ENCODE measurements around the gene STMN3.
A peak's percentile ranks its signal among the peaks of the same experiment; 100 is the strongest.
"Not testable (repeated sequence)": the region's sequence is repeated elsewhere in the genome, so short reads cannot be mapped to it uniquely, and the experiment has no call there.

STMN3 gene

DNA sequence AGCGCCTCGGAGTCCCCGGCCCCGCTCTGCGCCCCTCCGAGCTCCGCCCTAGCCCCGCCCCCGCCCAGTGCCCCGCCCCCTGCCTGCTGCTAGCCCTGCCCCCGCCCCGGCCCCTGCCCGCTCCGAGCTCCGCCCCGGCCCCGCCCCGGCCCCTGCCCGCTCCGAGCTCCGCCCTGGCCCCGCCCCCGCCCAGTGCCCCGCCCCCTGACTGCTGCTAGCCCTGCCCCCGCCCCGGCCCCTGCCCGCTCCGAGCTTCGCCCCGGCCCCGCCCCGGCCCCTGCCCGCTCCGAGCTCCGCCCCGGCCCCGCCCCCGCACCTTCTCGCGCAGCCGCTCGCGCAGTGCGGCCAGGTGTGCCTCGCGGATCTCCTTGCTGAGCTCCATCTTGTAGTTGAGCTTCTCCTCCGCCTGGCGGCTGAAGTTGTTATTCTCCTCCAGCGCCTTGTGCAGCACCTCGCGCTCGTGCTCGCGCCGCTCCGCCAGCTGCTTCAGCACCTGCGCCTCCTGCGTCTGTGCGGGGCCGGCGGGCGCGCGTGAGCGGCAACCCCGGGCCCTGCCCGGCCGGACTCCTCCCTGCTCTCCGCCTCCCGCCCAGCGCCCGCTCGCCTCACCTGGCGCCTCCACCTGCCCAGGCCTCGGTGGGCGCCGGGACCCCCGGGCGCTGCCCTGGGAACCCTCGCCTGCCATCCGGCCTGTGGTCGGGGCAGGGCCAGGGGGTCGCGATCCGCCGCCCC, 11.3 kb downstream of the STMN3 start:
- no peak for DNase-seq (ENCODE audit: low read depth)
- peak overlapping the region; percentile 51 for H3K4me3 ChIP-seq (ENCODE audit: low read depth, low read length)

DNA sequence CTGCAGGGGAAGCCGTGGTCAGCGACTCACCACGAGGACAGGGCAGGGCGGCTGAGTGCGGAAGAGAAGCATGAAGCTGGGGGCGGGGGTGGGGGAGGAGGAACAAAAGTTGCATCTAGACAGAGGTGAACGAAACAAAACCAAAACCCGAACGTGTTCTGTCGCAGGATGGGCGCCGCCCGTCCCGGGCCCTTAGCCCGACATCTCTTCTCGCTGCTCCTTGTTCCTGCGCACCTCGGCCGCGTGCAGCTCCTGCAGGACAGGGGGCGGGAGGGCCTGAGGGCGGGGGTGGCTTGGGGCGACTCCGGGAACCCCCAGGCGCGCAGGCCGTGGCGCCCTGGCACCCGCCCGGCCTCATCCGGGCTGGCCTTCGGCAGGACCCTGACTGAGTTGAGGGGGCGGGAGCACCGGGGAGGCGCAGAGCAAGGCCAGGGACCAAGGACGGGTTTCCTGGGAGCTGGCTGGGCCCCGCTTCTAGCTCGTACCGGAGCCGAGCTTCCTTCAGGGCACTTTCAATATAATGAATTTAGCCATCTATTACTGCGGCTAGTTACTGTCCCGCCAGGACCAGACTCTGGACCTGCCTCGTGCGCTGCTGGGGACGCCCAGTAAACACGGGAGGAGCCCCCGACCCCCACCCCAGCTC, 12.0 kb downstream of the STMN3 start:
- no peak for DNase-seq (ENCODE audit: low read depth)

DNA sequence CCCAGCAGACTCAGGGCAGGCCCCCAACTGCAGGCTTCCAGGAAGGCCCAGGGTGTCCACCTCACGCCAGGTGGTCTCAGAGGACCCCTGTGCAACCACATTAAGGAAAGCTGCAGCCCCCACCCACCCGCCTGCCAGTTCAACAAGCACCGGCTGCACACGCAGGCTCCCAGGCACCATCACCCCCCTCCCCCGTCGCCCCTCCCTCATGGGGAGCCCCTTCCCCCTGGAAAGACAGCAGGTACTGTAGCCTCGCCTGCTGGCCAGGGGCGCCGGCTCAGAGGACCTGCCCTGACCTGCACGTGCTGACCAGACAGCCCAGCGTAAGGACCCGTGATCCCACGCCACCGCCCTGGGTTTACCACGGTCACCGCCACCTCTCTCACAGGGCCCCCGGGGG, 12.5 kb downstream of the STMN3 start:
- DNase-seq (ENCODE audit: low read depth); H3K4me3 ChIP-seq (ENCODE audit: low read depth, low read length): not testable (repeated sequence)

More for the DNA sequence above, 12.0 kb downstream of the STMN3 start:
- H3K4me3 ChIP-seq (ENCODE audit: low read depth, low read length) = peak overlapping the region; percentile 40

DNA sequence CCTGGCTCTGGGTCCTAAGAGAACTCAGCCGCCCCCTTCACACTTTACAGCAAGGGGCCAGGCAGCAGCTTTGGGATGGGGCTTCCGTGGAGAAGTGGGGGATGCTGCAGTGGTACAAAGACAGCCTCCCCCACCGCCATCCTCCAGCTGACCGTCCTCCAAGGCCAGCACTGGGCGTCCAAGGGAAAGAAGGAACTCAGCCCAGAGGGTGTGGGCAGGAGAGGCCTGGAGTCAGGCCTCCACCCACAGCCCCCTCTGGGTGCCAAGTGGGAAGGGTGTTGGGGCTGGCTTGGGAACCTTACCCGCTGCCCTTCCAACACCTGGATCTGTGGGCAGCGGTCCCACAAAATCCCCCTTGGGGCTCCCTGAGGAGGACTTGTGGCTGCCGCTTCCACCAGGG, 13.1 kb downstream of the STMN3 start:
- H3K4me3 ChIP-seq (ENCODE audit: low read depth, low read length) = no peak overlapping the region
- DNase-seq (ENCODE audit: low read depth) = no peak

DNA sequence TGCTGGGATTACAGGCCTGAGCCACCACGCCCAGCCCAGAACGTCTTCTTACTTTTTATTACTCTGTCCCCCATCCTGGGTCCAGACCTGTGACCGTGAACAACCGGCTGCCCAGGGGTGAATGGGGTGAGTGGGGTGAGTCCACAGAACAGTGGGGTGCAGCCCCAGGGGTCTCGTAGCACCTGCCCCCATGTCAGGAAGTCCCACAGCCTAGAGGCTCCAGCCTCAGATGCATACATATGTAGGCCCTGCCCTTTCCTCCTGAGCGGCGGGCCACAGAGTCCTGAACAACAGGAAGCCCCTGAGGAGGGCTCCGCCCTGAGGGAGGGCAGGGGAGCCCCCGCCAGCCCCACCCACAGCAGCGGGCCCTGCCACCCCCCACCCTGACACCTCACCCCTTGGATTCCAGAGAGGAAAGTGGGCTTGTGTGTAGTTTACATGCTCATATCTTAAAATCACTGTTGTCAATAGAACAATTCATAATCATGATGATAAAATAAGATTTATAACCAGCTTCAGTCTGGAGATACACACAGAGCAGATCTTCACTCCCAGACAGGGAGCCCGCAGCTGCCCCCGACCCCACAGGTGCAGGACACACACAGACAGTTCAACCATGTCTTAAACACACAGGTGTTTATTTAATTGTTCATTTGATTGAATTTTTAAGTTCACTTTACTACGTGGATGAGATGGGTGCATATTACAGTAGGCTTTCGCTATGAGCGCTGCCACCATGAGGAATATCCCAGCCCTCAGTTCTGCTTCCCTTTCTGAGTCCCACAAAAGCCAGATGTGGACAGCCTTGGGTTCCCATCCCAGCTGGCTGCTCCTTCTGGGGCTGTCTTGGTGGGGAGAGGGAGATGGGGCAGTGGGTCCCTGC, 13.9 kb downstream of the STMN3 start:
- DNase-seq (ENCODE audit: low read depth) = no peak
- no peak overlapping the region for H3K4me3 ChIP-seq (ENCODE audit: low read depth, low read length)

DNA sequence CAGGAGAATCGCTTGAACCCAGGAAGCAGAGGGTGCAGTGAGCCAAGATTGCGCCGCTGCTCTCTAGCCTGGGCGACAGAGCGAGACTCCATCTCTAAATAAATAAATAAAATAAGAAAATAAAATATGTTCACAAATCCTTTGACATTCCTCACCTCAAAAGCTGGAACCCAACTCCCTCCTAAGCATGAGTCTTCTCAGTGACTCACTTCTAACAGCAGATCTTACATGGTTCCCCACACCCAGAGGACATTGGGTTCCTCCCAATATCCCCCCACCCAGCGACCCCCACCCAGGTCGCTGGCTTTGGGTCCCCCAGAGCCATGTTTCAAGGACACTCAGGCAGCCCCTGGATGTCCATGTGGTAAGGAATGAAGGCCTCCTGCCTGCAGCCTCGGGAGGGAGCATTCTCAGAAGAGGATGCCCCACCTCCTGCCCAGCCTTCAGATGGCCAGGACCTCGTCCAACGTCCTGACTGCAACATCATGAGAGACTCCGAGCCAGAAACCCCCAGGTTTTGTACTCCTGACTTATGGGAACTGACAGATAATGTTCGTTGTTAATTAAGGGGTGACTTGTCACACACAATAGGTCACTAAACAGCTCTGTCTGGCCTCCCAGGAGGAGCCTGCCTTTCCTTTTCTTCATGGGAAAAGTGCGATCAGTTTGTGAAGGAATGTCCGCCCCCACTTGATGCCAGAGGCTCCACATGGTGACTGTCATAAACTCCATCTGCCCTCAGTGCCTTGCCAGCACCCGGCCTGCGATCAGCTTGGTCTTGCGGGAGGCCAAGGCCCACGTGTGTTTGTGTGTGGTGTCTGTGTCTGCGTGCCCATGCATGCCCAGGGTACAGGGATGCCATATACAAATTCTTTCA, 16.2 kb downstream of the STMN3 start:
- DNase-seq (ENCODE audit: low read depth) = no peak
- H3K4me3 ChIP-seq (ENCODE audit: low read depth, low read length) = no peak overlapping the region

DNA sequence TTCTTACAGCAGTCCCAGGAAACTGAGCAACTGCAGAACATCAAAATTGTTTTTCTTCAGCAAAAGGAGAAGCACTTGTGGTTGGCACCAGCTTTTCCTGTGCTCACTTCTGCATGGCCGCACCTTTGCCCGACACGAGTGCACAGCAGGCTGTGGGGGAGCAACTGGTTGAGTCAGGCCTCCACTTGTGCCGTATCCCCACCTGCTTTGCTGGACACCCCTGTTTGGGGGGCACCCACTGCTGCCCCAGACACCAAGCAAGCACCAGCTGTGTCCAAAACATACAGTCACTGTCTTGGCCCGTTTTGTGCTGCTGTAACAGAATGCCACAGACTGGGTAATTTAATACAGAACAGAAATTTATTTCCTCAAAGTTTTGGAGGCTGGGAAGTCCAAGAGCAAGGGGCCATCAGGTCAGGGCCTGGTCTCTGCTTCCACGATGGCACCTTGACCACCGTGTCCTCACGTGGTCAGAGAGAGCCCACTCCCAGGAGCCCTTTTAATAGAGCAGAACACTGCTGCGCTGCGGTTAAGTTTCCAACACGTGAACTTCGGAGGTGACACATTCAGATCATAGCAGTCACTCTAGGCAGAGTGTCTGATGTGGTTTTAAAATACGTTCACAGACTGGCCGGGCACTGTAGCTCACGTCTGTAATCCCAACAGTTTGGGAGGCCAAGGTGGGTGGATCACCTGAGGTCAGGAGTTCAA, 17.6 kb downstream of the STMN3 start:
- H3K4me3 ChIP-seq (ENCODE audit: low read depth, low read length) = no peak overlapping the region

DNA sequence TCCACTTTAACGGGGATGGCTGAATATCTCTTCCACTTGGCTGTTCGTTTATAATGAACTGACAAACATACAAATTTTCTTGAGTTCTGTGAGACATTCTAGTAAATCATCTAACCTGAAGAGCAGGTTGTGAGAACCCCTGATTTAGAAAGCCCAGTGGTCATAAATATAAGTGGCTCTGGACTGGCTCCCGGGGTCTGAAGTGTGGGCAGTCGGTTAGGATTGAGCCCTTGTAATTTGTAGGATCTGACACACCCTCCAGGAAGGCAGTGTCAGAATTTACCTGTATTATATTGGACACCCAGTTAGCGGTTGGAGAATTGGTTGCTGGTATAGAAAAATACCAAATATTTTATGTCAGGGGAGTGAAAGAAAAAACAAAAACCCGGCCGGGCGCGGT, 19.5 kb downstream of the STMN3 start:
- no peak for DNase-seq (ENCODE audit: low read depth)
- H3K4me3 ChIP-seq (ENCODE audit: low read depth, low read length) = no peak overlapping the region

More for the DNA sequence above, 17.6 kb downstream of the STMN3 start:
- DNase-seq (ENCODE audit: low read depth) = no peak

DNA sequence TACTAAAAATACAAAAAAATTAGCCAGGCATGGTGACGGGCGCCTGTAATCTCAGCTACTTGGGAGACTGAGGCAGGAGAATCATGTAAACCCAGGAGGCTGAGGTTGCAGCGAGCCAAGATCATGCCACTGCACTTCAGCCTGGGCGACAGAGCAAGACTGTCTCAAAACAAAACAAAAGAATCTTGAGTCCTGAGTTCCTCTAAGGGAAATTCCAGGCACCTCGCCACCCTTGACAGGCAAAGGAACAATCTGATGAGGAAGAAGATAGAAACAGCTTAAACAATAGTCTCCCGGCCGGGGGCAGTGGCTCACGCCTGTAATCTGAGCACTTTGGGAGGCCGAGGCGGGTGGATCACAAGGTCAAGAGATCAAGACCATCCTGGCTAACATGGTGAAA, 21.8 kb downstream of the STMN3 start:
- not testable (repeated sequence) for H3K4me3 ChIP-seq (ENCODE audit: low read depth, low read length); DNase-seq (ENCODE audit: low read depth)

DNA sequence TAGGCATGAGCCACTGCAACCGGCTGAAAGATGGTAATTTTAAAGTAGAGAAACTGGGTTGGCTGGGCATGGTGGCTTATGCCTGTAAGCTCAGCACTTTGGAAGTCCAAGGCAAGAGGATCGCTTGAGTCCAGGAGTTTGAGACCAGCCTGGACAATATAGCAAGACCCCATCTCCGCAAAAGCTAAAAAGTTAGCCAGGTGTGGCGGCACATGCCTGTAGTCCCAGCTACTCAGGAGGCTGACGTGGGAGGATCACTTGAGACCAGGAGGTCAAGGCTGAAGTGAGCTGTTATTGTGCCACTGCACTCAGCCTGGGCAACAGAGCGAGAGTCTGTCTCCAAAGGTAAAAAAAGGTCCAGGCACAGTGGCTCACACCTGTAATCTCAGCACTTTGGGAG, 22.3 kb downstream of the STMN3 start:
- not testable (repeated sequence) for H3K4me3 ChIP-seq (ENCODE audit: low read depth, low read length); DNase-seq (ENCODE audit: low read depth)

DNA sequence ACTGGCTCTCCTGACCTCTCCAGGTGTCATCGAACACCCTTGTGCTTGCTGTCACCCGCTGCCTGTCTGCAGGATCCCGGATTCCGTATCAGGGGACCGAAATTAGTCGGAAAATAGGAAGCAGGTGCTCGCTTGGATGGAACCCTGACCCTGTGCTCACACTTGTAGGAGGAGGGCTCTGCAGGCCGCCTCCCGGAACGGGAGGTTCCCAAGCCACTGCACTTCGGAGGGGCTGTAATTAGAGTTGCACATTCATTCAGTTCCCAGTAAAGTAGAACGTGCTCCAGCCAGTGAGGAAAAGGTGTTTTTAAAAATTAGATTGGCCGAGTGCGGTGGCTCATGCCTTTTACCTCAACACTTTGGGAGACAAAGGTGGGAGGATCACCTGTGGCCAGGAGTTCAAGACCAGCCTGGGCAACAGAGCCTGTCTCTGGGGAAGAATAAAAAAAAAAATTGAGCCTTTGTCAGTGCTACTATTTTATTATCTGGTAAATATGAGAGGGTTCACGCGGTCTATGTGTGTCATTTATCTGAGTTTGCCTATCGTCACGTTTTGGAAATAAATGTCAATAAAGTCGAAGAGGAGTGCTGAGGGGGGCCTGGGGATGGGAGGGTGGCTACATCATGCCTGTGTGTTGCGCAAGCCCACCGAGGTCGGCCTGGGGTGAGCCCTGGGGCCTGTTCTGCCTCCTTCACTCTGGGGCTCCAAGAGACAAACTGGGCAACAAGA, 24.8 kb downstream of the STMN3 start:
- peak; percentile 27 for DNase-seq (ENCODE audit: low read depth)
- peak overlapping the region; percentile 96 for H3K4me3 ChIP-seq (ENCODE audit: low read depth, low read length)

DNA sequence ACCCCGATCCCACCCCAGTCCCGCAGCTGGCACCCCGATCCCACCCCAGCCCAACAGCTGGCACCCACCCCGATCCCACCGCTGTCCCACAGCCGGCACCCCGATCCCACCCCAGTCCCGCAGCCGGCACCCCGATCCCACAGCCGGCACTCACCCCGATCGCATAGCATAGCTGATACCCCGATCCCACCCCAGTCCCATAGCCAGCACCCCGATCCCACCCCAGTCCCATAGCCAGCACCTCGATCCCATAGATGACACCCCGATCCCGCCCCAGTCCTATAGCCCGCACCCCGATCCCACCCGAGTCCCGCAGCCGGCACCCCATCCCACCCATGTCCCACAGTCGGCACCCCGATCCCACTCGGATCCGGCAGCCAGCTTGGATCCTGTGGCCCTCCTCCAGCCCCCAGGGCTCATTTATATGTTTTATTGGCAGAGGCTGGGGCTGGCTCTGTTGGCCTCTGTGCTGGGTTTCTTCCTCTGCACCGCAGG, 25.4 kb downstream of the STMN3 start:
- no peak for DNase-seq (ENCODE audit: low read depth)
- peak overlapping the region; percentile 96 for H3K4me3 ChIP-seq (ENCODE audit: low read depth, low read length)

DNA sequence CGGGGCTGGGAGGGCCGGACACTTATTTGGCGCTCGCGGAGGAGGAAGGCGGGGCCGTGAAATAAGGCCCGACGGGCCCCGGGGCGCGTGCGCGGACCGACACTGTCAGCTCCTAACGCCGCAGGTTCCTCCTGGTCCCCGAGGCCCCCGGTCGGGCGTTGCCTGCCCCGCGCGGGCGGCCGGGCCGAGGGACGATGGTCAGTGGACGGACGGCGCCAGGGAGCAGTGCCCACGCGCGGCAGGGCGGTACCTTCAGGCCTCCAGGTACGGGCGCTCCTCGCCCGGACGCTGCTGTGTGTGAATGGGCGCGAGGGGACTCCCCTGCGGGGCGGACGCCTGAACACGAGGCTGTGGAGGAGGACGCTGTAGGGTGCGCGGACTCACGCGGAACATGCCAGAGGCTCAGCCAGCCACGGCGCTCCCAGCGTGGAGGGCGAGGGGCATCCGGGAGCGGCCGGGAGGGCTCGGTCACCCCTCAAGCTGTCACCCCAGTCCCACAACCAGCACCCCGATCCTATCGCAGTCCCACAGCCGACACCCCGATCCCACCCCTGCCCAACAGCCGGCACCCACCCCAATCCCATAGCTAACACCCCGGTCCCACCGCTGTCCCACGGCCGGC, 26.0 kb downstream of the STMN3 start:
- peak overlapping the region; percentile 96 for H3K4me3 ChIP-seq (ENCODE audit: low read depth, low read length)
- DNase-seq (ENCODE audit: low read depth) = peak; percentile 76

DNA sequence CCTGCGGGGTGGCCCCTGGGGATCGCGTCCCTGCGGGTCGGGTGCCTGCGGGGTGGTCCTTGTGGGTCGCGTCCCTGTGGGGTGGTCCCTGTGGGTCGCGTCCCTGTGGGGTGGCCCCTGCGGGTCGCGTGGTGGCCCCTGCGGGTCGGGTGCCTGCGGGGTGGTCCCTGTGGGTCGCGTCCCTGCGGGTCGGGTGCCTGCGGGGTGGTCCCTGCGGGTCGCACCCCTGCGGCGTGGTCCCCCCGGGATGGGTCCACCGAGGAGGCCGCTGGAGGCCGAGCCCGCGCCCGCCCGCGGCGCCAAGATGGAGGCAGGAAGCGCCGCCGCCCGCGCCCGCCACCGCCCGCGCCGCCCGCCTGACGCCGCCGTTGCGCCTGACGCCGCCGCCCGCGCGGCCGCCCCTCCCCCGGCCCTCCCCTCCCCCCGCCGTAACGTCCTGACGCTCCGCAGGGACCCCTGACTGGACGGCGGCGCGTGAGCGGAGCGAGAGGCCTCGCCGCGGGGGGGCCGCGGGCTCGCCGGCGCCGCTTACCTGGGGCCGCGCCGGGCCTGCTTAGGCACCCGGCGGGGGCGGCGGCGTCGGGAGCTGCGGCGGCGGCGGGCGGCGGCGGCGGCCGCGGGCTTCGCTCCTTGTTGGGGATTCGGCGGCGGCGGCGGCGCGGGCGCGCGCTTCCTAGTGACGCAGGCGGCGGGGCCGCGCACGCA, 26.6 kb downstream of the STMN3 start, which contains the start of gene GMEB2:
GMEB2 (minus strand) TSS at position 678 of the 705 bp plus-strand sequence. CDS start 7,704 bp downstream, outside the sequence.
- peak within 1 kb of the TSS; percentile 96 for H3K4me3 ChIP-seq (ENCODE audit: low read depth, low read length)
- peak; percentile 12 for DNase-seq (ENCODE audit: low read depth)

DNA sequence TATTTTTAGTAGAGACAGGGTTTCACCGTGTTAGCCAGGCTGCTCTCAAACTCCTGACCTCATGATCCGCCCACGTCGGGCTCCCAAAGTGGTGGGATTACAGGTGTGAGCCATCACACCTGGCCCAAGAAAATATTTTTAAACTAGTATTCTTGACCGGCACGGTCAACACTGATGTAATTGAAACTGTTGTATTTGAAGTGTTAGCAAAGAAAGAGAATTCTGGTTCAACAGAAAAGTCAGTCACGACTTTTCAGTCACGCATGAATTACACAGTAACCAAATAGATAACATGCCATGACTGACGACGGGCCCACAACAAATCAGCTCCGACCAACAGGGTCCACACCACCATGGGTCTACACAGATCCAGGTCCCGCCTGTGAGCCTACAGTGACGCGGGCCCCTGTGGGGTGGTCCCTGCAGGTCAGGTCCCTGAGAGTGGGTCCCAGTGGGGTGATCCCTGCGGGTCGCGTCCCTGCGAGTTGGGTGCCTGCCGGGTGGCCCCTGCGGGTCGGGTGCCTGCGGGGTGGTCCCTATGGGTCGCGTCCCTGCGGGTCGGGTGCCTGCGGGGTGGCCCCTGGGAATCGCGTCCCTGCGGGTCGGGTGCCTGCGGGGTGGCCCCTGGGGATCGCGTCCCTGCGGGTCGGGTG, 27.3 kb downstream of the STMN3 start:
- H3K4me3 ChIP-seq (ENCODE audit: low read depth, low read length) = peak overlapping the region; percentile 96
- DNase-seq (ENCODE audit: low read depth) = no peak

DNA sequence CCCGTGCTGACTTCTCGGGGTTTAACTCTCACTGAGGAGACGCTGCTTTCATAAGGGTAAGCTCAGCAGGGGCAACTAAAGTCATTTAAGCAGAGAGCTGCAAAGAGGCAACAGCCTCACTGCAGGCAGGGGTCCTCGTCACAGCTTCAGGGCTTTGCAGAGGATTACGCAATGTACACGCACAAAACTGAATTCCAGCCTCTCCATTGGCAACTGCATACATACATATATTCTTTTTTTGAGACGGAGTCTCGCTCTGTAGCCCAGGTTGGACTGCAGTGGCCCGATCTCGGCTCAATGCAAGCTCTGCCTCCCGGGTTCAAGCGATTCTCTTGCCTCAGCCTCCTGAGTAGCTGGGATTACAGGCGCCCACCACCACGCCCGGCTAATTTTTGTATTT, 28.7 kb downstream of the STMN3 start:
- DNase-seq (ENCODE audit: low read depth) = peak; percentile 31
- no peak overlapping the region for H3K4me3 ChIP-seq (ENCODE audit: low read depth, low read length)
